ENCODE data around the gene EIF3B.

EIF3B gene

DNA sequence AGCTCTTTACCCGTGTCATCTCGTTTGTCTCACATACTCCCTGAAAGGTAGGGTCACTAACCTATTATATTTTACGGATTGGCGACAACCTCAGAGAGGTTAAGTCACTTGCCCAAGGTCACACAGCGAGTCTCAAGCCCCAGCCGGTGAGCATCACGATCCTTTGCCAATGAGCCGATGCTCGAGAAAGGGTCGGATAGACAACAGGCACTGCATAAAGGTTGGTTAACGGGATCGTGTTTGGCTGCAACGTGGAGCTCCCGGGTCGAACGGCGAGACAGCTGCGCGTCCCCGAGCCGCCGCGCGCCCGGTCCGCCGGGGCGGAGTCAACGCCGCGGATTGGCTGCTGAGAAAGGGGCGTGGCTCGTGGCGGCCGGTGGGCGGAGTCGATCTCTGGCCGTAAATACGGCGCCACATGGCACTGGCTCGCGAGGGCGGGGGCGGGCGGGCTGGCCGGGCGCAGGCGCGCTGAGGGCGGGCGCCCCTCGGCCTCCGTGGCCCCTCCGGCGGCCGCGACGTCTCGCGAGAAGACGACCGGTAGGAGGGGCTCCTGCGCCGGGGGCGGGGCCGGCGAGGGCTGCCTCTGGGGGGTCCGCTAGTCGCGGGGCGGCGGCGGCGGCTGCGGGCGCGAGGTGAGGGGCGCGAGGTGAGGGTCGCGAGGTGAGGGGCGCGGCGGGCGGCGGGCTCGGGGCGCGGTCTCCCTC is 48.5 kb downstream of the EIF3B start, which contains the start of gene CHST12:
Gene CHST12 (plus strand): TSS at position 598 of the 704 bp plus-strand sequence. CDS start 29,029 bp downstream, outside the sequence.
- Histone ChIP-seq H3K36me3 (ENCODE audit: control insufficient read depth, insufficient read depth, low read length) (no peaks in the 10 kb centered on the region), H3K4me3 (ENCODE audit: extremely low read depth, insufficient read depth, low read length, poor library complexity, severe bottlenecking) (peak within 1 kb of the TSS; percentile 76), H3K27ac (ENCODE audit: low read depth, low read length, severe bottlenecking) (peak within 1 kb of the TSS; percentile 36), H3K4me1 (ENCODE audit: control insufficient read depth, insufficient read depth, low read length, poor library complexity, severe bottlenecking) (peaks cover 18% of the 10 kb centered on the region), H3K9me3 (ENCODE audit: control insufficient read depth, low read length) (no peaks in the 10 kb centered on the region)
- 3 to 4% methylated on average over 41 to 51 of the region's 89 CpGs for WGBS, 2 experiments (ENCODE audit: insufficient coverage in 2 of 2)

- Histone ChIP-seq H3K4me3 (ENCODE audit: extremely low read depth, insufficient read depth, low read length, poor library complexity, severe bottlenecking) (peak overlapping the region; percentile 76), H3K27ac (ENCODE audit: low read depth, low read length, severe bottlenecking) (peak overlapping the region; percentile 36), H3K4me1 (ENCODE audit: control insufficient read depth, insufficient read depth, low read length, poor library complexity, severe bottlenecking) (peaks cover 18% of the 10 kb centered on the region), H3K9me3 (ENCODE audit: control insufficient read depth, low read length) (no peaks in the 10 kb centered on the region), H3K36me3 (ENCODE audit: control insufficient read depth, insufficient read depth, low read length) (no peaks in the 10 kb centered on the region)
- 5 to 8% methylated on average over 52 to 63 of the region's 71 CpGs for WGBS, 2 experiments (ENCODE audit: insufficient coverage in 2 of 2)
These were observed 49.4 kb downstream of the EIF3B start for GRCh38 chr7:2403718-2404648.

DNA sequence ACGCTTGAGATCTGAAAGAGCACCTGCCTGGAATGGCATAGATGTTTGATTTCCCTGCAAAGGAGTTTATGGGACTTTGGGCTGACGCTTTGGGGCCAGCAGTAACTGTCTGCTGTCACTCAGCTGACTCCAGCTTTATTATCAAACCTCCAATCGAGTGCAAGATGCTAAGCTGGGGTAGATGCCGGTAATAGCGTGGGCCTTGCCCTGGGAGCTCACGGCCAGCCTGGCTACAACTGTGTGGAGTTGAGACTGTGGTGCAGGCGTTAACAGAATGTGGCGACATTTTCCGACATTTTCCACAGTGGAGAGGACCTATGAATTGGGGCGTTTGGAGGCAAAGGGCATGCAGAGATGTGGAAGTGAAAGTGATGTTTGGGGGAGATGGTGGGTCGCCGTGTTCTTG is 50.1 kb downstream of the EIF3B start:
- H3K9me3 ChIP-seq (ENCODE audit: control insufficient read depth, low read length): no peaks in the 10 kb centered on the region
- peak overlapping the region; percentile 76 for H3K4me3 ChIP-seq (ENCODE audit: extremely low read depth, insufficient read depth, low read length, poor library complexity, severe bottlenecking)
- H3K27ac ChIP-seq (ENCODE audit: low read depth, low read length, severe bottlenecking): no peak overlapping the region
- WGBS, 2 experiments (ENCODE audit: insufficient coverage in 2 of 2): 93 to 94% methylated on average over 11 to 12 of the region's 12 CpGs
- peaks cover 20% of the 10 kb centered on the region for H3K4me1 ChIP-seq (ENCODE audit: control insufficient read depth, insufficient read depth, low read length, poor library complexity, severe bottlenecking)
- no peaks in the 10 kb centered on the region for H3K36me3 ChIP-seq (ENCODE audit: control insufficient read depth, insufficient read depth, low read length)

DNA sequence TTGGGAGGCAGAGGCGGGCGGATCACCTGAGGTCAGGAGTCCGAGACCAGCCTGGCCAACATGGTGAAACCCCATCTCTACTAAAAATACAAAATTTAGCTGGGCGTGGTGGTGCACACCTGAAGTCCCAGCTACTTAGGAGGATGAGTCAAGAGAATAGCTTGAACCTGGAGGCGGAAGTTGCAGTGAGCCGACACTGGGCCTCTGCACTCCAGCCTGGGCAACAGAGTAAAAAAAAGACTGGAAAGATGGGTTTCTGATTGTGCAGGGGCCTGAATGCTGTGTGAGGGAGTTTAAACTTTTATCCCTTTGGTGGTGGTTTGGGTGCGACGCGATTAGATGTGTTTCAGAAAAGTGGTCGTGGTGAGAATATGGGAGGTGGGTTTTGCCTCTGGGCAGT is 50.6 kb downstream of the EIF3B start:
- Histone ChIP-seq H3K36me3 (ENCODE audit: control insufficient read depth, insufficient read depth, low read length) (no peaks in the 10 kb centered on the region), H3K4me3 (ENCODE audit: extremely low read depth, insufficient read depth, low read length, poor library complexity, severe bottlenecking) (no peak overlapping the region), H3K27ac (ENCODE audit: low read depth, low read length, severe bottlenecking) (no peak overlapping the region), H3K4me1 (ENCODE audit: control insufficient read depth, insufficient read depth, low read length, poor library complexity, severe bottlenecking) (peaks cover 21% of the 10 kb centered on the region), H3K9me3 (ENCODE audit: control insufficient read depth, low read length) (no peaks in the 10 kb centered on the region)
- 98 to 100% methylated on average over 3 to 10 of the region's 10 CpGs for WGBS, 2 experiments (ENCODE audit: insufficient coverage in 2 of 2)

DNA sequence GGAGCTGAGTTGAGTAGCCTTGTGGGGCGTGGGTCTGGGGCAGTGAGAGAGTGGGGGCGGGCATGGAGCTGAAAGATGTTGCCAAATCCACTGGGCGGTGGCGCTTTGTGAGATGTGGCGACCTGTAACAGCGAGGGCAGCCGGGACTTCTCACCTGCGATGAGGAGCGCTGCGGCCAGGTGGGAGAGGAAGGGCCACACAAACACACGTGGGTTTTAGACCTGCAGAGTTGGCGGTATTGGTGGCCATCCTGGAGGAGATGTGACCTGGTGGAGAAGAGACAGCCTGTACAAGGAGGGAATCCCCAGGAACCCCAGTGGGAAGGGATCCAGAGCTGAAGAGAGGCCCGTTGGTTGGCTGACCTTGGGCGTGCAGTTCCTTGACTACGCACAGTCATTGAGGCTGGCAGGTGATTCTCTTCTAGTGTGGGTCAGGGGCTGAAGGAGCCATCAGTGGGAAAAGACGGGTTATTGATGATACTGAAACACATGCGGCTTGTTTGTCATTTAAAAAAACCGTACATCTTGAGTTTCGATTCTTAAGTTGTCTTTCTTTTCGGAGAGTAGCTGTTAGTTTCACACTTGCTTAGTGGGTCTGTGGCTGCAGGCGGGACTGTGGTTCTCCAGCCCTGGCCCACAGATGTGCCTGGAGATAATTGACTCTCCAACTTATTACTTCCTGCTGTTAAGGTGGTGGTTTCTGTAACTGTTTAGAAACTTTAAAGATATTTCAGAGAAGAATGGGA is 51.1 kb downstream of the EIF3B start:
- Histone ChIP-seq H3K4me3 (ENCODE audit: extremely low read depth, insufficient read depth, low read length, poor library complexity, severe bottlenecking) (no peak overlapping the region), H3K9me3 (ENCODE audit: control insufficient read depth, low read length) (no peaks in the 10 kb centered on the region), H3K36me3 (ENCODE audit: control insufficient read depth, insufficient read depth, low read length) (no peaks in the 10 kb centered on the region), H3K4me1 (ENCODE audit: control insufficient read depth, insufficient read depth, low read length, poor library complexity, severe bottlenecking) (peaks cover 19% of the 10 kb centered on the region), H3K27ac (ENCODE audit: low read depth, low read length, severe bottlenecking) (no peak overlapping the region)
- 94 to 95% methylated on average over 20 of the region's 21 CpGs for WGBS, 2 experiments (ENCODE audit: insufficient coverage in 2 of 2)

DNA sequence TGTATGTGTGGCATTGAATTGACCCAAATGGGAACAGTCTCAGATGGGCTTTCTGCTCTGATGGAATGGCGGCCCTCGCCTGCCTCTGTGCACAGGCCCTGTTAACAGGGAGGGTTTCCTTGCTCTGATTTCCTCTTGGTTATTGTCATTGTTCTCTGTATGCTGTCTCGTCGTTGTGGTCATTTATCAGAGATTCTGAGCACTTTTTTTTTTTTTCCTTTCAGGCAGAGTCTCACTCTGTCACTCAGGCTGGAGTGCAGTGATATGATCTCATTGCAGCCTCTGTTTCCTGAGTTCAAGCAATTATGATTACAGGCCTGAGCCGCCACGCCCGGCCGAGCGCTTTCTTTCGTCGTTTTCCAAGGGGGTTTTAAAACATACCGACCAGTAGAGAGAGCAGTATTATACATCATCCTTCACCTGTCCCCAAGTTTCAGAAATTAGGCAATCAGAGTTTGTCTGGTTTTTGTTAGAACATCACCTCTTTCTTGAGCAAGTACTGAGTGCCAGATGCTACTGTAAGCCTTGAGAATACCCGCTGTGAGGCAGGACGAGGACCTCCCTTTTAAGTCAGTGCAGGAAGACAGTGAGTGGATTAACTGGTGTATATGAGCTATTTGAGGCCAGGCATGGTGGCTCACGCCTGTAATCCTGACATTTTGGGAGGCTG is 55.3 kb downstream of the EIF3B start:
- H3K9me3 ChIP-seq (ENCODE audit: control insufficient read depth, low read length): no peaks in the 10 kb centered on the region
- H3K4me1 ChIP-seq (ENCODE audit: control insufficient read depth, insufficient read depth, low read length, poor library complexity, severe bottlenecking): peaks cover 17% of the 10 kb centered on the region
- H3K4me3 ChIP-seq (ENCODE audit: extremely low read depth, insufficient read depth, low read length, poor library complexity, severe bottlenecking): no peak overlapping the region
- H3K36me3 ChIP-seq (ENCODE audit: control insufficient read depth, insufficient read depth, low read length): no peaks in the 10 kb centered on the region
- 88 to 91% methylated on average over 14 to 15 of the region's 15 CpGs for WGBS, 2 experiments (ENCODE audit: insufficient coverage in 2 of 2)
- H3K27ac ChIP-seq (ENCODE audit: low read depth, low read length, severe bottlenecking): peak overlapping the region; percentile 41

GRCh38 chr7:2411049-2411448 is 56.4 kb downstream of the EIF3B start:
- H3K4me1 ChIP-seq (ENCODE audit: control insufficient read depth, insufficient read depth, low read length, poor library complexity, severe bottlenecking): peaks cover 12% of the 10 kb centered on the region
- 100% methylated on average over 1 of the region's 1 CpG; no CpG with 5 or more reads in 1 of the 2 experiments for WGBS, 2 experiments (ENCODE audit: insufficient coverage in 2 of 2)
- H3K9me3 ChIP-seq (ENCODE audit: control insufficient read depth, low read length): no peaks in the 10 kb centered on the region
- H3K4me3 ChIP-seq (ENCODE audit: extremely low read depth, insufficient read depth, low read length, poor library complexity, severe bottlenecking): no peak overlapping the region
- H3K27ac ChIP-seq (ENCODE audit: low read depth, low read length, severe bottlenecking): no peak overlapping the region
- H3K36me3 ChIP-seq (ENCODE audit: control insufficient read depth, insufficient read depth, low read length): no peaks in the 10 kb centered on the region

DNA sequence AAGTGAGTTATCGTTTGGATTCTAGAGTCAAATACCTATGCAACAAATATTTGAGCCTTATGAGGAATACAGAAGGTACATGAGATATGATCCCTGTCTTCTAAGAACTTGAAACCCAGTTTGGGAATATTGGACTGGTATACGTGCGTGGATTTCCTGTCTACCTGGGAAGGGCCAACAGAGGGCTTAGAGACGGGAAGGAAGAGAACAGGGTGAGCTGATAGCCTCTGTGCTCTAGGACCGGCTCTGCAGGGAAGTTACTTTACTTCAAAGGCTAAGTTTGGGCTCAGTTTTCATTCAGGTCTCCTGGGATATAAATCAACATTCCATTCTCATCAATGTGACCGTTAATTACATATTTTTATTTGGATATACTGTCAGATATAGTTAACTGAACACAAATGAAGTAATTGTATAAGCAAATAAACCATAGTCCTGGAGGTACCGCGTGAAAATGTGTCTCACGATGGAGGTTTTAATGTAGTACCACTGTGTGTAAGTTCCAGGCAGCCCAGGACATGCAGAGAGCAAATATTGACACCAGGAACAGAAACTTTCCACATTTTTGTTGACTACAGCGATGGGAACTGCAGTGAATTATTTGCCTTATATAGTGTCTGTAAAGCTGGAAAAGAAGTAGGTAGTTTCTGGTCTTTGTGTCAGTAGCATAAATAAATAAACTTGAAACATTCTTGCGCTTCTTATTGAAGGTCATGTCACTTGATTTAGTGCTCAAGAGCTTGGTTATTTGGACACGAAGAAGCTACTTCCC is 57.4 kb downstream of the EIF3B start:
- 94 to 95% methylated on average over 5 to 9 of the region's 12 CpGs for WGBS, 2 experiments (ENCODE audit: insufficient coverage in 2 of 2)
- H3K4me3 ChIP-seq (ENCODE audit: extremely low read depth, insufficient read depth, low read length, poor library complexity, severe bottlenecking): no peak overlapping the region
- peaks cover 12% of the 10 kb centered on the region for H3K4me1 ChIP-seq (ENCODE audit: control insufficient read depth, insufficient read depth, low read length, poor library complexity, severe bottlenecking)
- no peaks in the 10 kb centered on the region for H3K36me3 ChIP-seq (ENCODE audit: control insufficient read depth, insufficient read depth, low read length)
- no peak overlapping the region for H3K27ac ChIP-seq (ENCODE audit: low read depth, low read length, severe bottlenecking)
- H3K9me3 ChIP-seq (ENCODE audit: control insufficient read depth, low read length): no peaks in the 10 kb centered on the region

- Histone ChIP-seq H3K9me3 (ENCODE audit: control insufficient read depth, low read length) (no peaks in the 10 kb centered on the region), H3K27ac (ENCODE audit: low read depth, low read length, severe bottlenecking) (no peak overlapping the region), H3K36me3 (ENCODE audit: control insufficient read depth, insufficient read depth, low read length) (no peaks in the 10 kb centered on the region), H3K4me1 (ENCODE audit: control insufficient read depth, insufficient read depth, low read length, poor library complexity, severe bottlenecking) (peaks cover 12% of the 10 kb centered on the region), H3K4me3 (ENCODE audit: extremely low read depth, insufficient read depth, low read length, poor library complexity, severe bottlenecking) (no peak overlapping the region)
- WGBS, 2 experiments (ENCODE audit: insufficient coverage in 2 of 2): no CpG with 5 or more reads among the region's 3 CpGs
These were observed 58.1 kb downstream of the EIF3B start for GRCh38 chr7:2412587-2413201.
